Neural cell (in vitro differentiated cells): Measurements from ENCODE around the gene NUP42. TPM values are rescaled to one million over a fixed set of nuclear protein-coding genes. Genes with fewer than 3 reads are reported as not detected.

Source experiments
- H2AFZ ChIP-seq: fragments of 200-600, 300-800 bp; sonication (generic), shearing (Covaris generic); 2 replicates; pipeline ENCODE4 v1.6.0; 2014; ENCODE audit warnings: low read depth, mild to moderate bottlenecking, antibody characterized with exemption, low read length, moderate library complexity
- H3F3A ChIP-seq: fragments of 200-600 bp; shearing (Covaris generic); 2 replicates; pipeline ENCODE4 v1.6.1; 2016; ENCODE audit warnings: mild to moderate bottlenecking, moderate library complexity, mixed read lengths, antibody characterized with exemption, low read length; ENCODE audit not compliant: insufficient read depth, poor library complexity, severe bottlenecking
- H3K27ac ChIP-seq: fragments of 200-600, 300-800 bp; sonication (generic), shearing (Covaris generic); 2 replicates; pipeline ENCODE4 v1.5.1; 2014; ENCODE audit warnings: mild to moderate bottlenecking, low read length, moderate library complexity
- H3K27me3 ChIP-seq: fragments of 300-800, 200-600 bp; sonication (generic), shearing (Covaris generic); 2 replicates; pipeline ENCODE4 v1.6.0; 2014; ENCODE audit warnings: mild to moderate bottlenecking, low read depth, low read length, moderate library complexity; ENCODE audit not compliant: insufficient read depth
- H3K36me3 ChIP-seq: fragments of 300-800, 200-600 bp; sonication (generic), shearing (Covaris generic); 2 replicates; pipeline ENCODE4 v1.5.1; 2014; ENCODE audit warnings: mild to moderate bottlenecking, antibody characterized with exemption, low read length, moderate library complexity; ENCODE audit not compliant: insufficient read depth
- H3K4me2 ChIP-seq: fragments of 300-800, 200-600 bp; sonication (generic), shearing (Covaris generic); 2 replicates; pipeline ENCODE4 v1.6.0; 2014; ENCODE audit warnings: mild to moderate bottlenecking, low read length
- H3K4me3 ChIP-seq: fragments of 300-800, 200-600 bp; sonication (generic), shearing (Covaris generic); 2 replicates; pipeline ENCODE4 v1.5.1; 2014; ENCODE audit warnings: mild to moderate bottlenecking, low read length, moderate library complexity
- H3K79me2 ChIP-seq: fragments of 200-600 bp; shearing (Covaris generic); replicated peaks from 2 replicates; pipeline ENCODE4 v1.6.0; 2014; ENCODE audit warnings: mild to moderate bottlenecking, low read length, moderate library complexity; ENCODE audit not compliant: insufficient read depth
- H3K9ac ChIP-seq: fragments of 300-800, 200-600 bp; sonication (generic), shearing (Covaris generic); 2 replicates; pipeline ENCODE4 v1.6.1; 2016; ENCODE audit warnings: mild to moderate bottlenecking, low read length, mixed read lengths
- H3K9me2 ChIP-seq: fragments of 200-600 bp; shearing (Covaris generic); 2 replicates; pipeline ENCODE4 v1.6.1; 2016; ENCODE audit warnings: mild to moderate bottlenecking, low read length, mixed read lengths; ENCODE audit not compliant: insufficient read depth
- H3K9me3 ChIP-seq: fragments of 200-600, 300-800 bp; sonication (generic), shearing (Covaris generic); 2 replicates; pipeline ENCODE4 v1.6.1; 2016; ENCODE audit warnings: mild to moderate bottlenecking, mixed run types, low read length, moderate library complexity, mixed read lengths
- H4K20me1 ChIP-seq: fragments of 200-600 bp; shearing (Covaris generic); 2 replicates; pipeline ENCODE4 v1.6.1; 2016; ENCODE audit warnings: mild to moderate bottlenecking, mixed run types; ENCODE audit not compliant: insufficient read depth
- EP300 ChIP-seq: fragments of 450-650 bp; conservative IDR thresholded peaks from 2 replicates; pipeline ENCODE4 v1.6.1; 2014; ENCODE audit warnings: antibody characterized with exemption, mild to moderate bottlenecking, moderate library complexity; ENCODE audit not compliant: poor library complexity, severe bottlenecking
- EZH2 ChIP-seq: fragments of 200-600, 300-800 bp; shearing (Covaris generic), sonication (generic); IDR thresholded peaks from 2 replicates; pipeline ENCODE4 v1.6.1; 2014; ENCODE audit warnings: antibody characterized with exemption, low read length, borderline replicate concordance, mild to moderate bottlenecking; ENCODE audit not compliant: insufficient read depth, poor library complexity, severe bottlenecking
- MXI1 ChIP-seq: fragments of 450-650 bp; conservative IDR thresholded peaks from 2 replicates; pipeline ENCODE4 v1.6.1; 2014; ENCODE audit warnings: antibody characterized with exemption, mild to moderate bottlenecking; ENCODE audit not compliant: poor library complexity, severe bottlenecking
- POLR2AphosphoS5 ChIP-seq: IDR thresholded peaks from 2 replicates; pipeline ENCODE4 v1.6.1; 2012
- RAD21 ChIP-seq: fragments of 450-650 bp; conservative IDR thresholded peaks from 2 replicates; pipeline ENCODE4 v1.6.1; 2014; ENCODE audit warnings: antibody characterized with exemption, mild to moderate bottlenecking, moderate library complexity
- SMC3 ChIP-seq: fragments of 450-650 bp; conservative IDR thresholded peaks from 2 replicates; pipeline ENCODE4 v1.6.1; 2014; ENCODE audit warnings: antibody characterized with exemption, mild to moderate bottlenecking, moderate library complexity; ENCODE audit not compliant: poor library complexity
- TAF1 ChIP-seq: IDR thresholded peaks from 2 replicates; pipeline ENCODE4 v1.6.1; 2012; ENCODE audit warnings: low read depth
- polyA plus RNA-seq: library from polyadenylated mRNA; depleted of rRNA; stranded (reverse); fragments of >200 nt; gene quantifications from 2 replicates; pipeline ENCODE4 v1.2.3, GENCODE V29; 2014
- TF ChIP-seq, protein P1 (sequence below): fragments of 450-650 bp; IDR thresholded peaks from 2 replicates; pipeline ENCODE4 v1.5.1; 2014; ENCODE audit warnings: antibody characterized with exemption, mild to moderate bottlenecking, moderate library complexity; ENCODE audit not compliant: poor library complexity, severe bottlenecking
- TF ChIP-seq, protein P2 (sequence below): IDR thresholded peaks from 2 replicates; pipeline ENCODE4 v1.6.1; 2012; ENCODE audit warnings: borderline replicate concordance

The NUP42 gene
- polyA plus RNA-seq, 1 donor from 2014 or later, result 106 TPM

DNA sequence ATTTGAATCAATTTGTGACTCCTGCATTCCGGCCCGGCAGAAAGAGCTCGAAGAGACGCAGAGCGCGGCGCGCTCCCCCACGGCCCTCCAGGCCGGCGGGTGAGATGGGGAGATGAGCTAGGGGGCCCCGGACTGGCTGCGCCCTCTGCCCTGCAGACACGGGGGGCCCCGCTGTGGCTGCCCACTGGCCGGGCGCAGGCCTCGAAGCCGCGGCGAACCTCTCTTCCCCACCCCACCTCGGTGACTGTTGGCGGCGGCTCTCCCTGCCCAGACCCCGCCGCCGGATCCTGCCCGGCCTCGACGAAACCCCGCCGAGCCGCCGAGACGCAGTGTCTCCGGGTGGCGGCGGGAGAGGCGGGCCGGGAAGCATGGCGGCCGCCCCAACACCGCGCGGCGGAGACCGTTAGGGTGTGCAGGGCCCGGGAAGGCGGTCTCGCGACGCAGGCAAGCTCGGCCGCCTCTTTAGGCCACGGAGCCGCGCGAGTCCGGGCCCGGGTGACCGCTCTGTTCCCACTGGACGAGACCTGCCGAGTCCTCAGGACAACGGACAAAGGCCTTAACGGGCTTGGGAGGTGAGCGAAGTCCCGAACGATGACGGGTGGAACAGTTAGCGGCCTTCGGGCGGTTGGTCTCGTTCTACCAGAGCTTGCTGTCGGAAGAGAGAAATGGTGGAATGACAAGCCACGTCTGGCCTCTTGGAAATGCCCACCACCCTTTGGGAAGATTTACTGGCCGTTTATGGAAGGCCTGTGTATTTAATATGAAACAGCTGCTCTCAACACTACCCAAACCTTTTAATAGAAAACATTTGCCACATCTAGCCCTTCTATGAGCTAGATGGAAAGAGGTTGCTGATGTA is 24.3 kb downstream of the NUP42 start:
- Histone ChIP-seq H2AFZ (no peak overlapping the region), H3K79me2 (no peaks in the 10 kb centered on the region), H3K4me3 (no peak overlapping the region), H3K36me3 (no peaks in the 10 kb centered on the region), H3F3A (no peaks in the 10 kb centered on the region), H3K9me3 (no peaks in the 10 kb centered on the region), H4K20me1 (no peaks in the 10 kb centered on the region), H3K27ac (no peak overlapping the region), H3K9ac (no peak overlapping the region), H3K9me2 (no peaks in the 10 kb centered on the region), H3K4me2 (no peak overlapping the region), H3K27me3 (no peaks in the 10 kb centered on the region)
- TF ChIP-seq SMC3, result no peak
- TF ChIP-seq TAF1, result no peak
- TF ChIP-seq EZH2, result no peak
- TF ChIP-seq, protein P1, sequence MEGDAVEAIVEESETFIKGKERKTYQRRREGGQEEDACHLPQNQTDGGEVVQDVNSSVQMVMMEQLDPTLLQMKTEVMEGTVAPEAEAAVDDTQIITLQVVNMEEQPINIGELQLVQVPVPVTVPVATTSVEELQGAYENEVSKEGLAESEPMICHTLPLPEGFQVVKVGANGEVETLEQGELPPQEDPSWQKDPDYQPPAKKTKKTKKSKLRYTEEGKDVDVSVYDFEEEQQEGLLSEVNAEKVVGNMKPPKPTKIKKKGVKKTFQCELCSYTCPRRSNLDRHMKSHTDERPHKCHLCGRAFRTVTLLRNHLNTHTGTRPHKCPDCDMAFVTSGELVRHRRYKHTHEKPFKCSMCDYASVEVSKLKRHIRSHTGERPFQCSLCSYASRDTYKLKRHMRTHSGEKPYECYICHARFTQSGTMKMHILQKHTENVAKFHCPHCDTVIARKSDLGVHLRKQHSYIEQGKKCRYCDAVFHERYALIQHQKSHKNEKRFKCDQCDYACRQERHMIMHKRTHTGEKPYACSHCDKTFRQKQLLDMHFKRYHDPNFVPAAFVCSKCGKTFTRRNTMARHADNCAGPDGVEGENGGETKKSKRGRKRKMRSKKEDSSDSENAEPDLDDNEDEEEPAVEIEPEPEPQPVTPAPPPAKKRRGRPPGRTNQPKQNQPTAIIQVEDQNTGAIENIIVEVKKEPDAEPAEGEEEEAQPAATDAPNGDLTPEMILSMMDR, result no peak
- TF ChIP-seq EP300, result no peak
- TF ChIP-seq, protein P2, sequence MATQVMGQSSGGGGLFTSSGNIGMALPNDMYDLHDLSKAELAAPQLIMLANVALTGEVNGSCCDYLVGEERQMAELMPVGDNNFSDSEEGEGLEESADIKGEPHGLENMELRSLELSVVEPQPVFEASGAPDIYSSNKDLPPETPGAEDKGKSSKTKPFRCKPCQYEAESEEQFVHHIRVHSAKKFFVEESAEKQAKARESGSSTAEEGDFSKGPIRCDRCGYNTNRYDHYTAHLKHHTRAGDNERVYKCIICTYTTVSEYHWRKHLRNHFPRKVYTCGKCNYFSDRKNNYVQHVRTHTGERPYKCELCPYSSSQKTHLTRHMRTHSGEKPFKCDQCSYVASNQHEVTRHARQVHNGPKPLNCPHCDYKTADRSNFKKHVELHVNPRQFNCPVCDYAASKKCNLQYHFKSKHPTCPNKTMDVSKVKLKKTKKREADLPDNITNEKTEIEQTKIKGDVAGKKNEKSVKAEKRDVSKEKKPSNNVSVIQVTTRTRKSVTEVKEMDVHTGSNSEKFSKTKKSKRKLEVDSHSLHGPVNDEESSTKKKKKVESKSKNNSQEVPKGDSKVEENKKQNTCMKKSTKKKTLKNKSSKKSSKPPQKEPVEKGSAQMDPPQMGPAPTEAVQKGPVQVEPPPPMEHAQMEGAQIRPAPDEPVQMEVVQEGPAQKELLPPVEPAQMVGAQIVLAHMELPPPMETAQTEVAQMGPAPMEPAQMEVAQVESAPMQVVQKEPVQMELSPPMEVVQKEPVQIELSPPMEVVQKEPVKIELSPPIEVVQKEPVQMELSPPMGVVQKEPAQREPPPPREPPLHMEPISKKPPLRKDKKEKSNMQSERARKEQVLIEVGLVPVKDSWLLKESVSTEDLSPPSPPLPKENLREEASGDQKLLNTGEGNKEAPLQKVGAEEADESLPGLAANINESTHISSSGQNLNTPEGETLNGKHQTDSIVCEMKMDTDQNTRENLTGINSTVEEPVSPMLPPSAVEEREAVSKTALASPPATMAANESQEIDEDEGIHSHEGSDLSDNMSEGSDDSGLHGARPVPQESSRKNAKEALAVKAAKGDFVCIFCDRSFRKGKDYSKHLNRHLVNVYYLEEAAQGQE, result no peak
- no peak for TF ChIP-seq MXI1
- TF ChIP-seq POLR2AphosphoS5, result no peak
- no peak for TF ChIP-seq RAD21

DNA sequence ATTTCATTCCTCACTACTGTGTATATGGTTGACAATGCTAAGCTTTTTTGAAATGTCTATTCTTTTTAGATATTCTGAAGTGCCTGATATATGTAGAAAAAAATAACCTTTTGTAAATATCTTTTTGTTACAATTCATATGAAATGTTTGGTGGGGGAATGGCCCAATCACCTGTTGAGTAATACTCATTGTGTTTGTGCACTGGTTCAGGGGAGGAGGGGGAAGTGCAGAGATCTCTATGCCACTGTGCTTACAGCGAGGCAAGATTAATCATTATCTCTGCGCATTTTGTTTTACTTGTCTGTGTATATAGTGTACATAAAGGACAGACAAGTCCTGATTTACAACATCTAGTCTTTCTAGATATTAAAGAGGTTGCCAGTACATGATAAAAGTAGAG is 25.2 kb downstream of the NUP42 start:
- H2AFZ ChIP-seq, result no peak overlapping the region
- no peak for TF ChIP-seq SMC3
- no peak for TF ChIP-seq TAF1
- TF ChIP-seq EP300, result no peak
- TF ChIP-seq, protein P2, result no peak
- TF ChIP-seq EZH2, result no peak
- TF ChIP-seq, protein P1, result no peak
- H3K4me3 ChIP-seq, result no peak overlapping the region

More for the DNA sequence above, 25.2 kb downstream of the NUP42 start:
- Histone ChIP-seq H3K27ac (no peak overlapping the region), H4K20me1 (no peaks in the 10 kb centered on the region), H3K4me2 (no peak overlapping the region), H3K36me3 (no peaks in the 10 kb centered on the region), H3K9ac (no peak overlapping the region), H3F3A (no peaks in the 10 kb centered on the region), H3K79me2 (no peaks in the 10 kb centered on the region), H3K9me3 (no peaks in the 10 kb centered on the region), H3K9me2 (no peaks in the 10 kb centered on the region), H3K27me3 (no peaks in the 10 kb centered on the region)
